Hepatocyte (in vitro differentiated cells): ENCODE measurements around the gene BTN1A1. TPM values are rescaled to one million over a fixed set of nuclear protein-coding genes. Genes with fewer than 3 reads are reported as not detected.
A peak's percentile ranks its signal among the peaks of the same experiment; 100 is the strongest.

Source experiments
- DNase-seq: peaks from one replicate; pipeline ENCODE4 v3.0.0-alpha.2; 2016; ENCODE audit warnings: low spot score
- H2AFZ ChIP-seq: fragments of 200-600 bp; sonication (generic); 2 replicates; pipeline ENCODE4 v1.6.0; 2016; ENCODE audit warnings: antibody characterized with exemption, mild to moderate bottlenecking
- H3K27ac ChIP-seq: fragments of 200-600 bp; sonication (generic); 2 replicates; pipeline ENCODE4 v1.5.1; 2016; ENCODE audit warnings: mild to moderate bottlenecking
- H3K27me3 ChIP-seq: fragments of 200-600 bp; sonication (generic); 2 replicates; pipeline ENCODE4 v1.6.1; 2016
- H3K36me3 ChIP-seq: fragments of 200-600 bp; sonication (generic); replicated peaks from 2 replicates; pipeline ENCODE4 v1.5.1; 2016; ENCODE audit warnings: low read depth; ENCODE audit not compliant: insufficient read depth
- H3K4me1 ChIP-seq: fragments of 200-600 bp; sonication (generic); 2 replicates; pipeline ENCODE4 v1.5.1; 2016; ENCODE audit warnings: mild to moderate bottlenecking, moderate library complexity; ENCODE audit not compliant: insufficient read depth
- H3K4me2 ChIP-seq: fragments of 200-600 bp; sonication (generic); 2 replicates; pipeline ENCODE4 v1.6.0; 2016
- H3K4me3 ChIP-seq: fragments of 200-600 bp; sonication (generic); 2 replicates; pipeline ENCODE4 v1.5.1; 2016; ENCODE audit warnings: mild to moderate bottlenecking
- H3K79me2 ChIP-seq: fragments of 200-600 bp; sonication (generic); 2 replicates; pipeline ENCODE4 v1.6.0; 2017; ENCODE audit warnings: mild to moderate bottlenecking
- H3K9me2 ChIP-seq: fragments of 200-600 bp; sonication (generic); replicated peaks from 2 replicates; pipeline ENCODE4 v1.6.0; 2017; ENCODE audit warnings: mild to moderate bottlenecking; ENCODE audit not compliant: insufficient read depth
- H3K9me3 ChIP-seq: fragments of 200-600 bp; sonication (generic); 2 replicates; pipeline ENCODE4 v1.5.1; 2016; ENCODE audit warnings: low read depth, mild to moderate bottlenecking
- H4K20me1 ChIP-seq: fragments of 200-600 bp; sonication (generic); 2 replicates; pipeline ENCODE4 v1.6.0; 2016; ENCODE audit warnings: mild to moderate bottlenecking; ENCODE audit not compliant: insufficient read depth, poor library complexity, severe bottlenecking
- CTCF ChIP-seq: fragments of 200-600 bp; sonication (generic); IDR thresholded peaks from 2 replicates; pipeline ENCODE4 v1.5.1; 2016; ENCODE audit warnings: antibody characterized with exemption, mild to moderate bottlenecking; ENCODE audit not compliant: poor library complexity
- EZH2 ChIP-seq: fragments of 200-600 bp; sonication (generic); IDR thresholded peaks from 2 replicates; pipeline ENCODE4 v1.6.1; 2016; ENCODE audit warnings: antibody characterized with exemption, mild to moderate bottlenecking, borderline replicate concordance
- EZH2phosphoT487 ChIP-seq: fragments of 200-600 bp; sonication (generic); IDR thresholded peaks from one replicate; pipeline ENCODE4 v1.6.1; 2018; ENCODE audit warnings: antibody characterized with exemption, mild to moderate bottlenecking, low read depth, moderate library complexity; ENCODE audit not compliant: unreplicated experiment, severe bottlenecking
- WGBS: methylation state at CpG from one replicate; pipeline ENCODE4 v1.1.6; 2016; ENCODE audit warnings: low lambda C conversion rate; ENCODE audit errors: missing lambda C conversion rate; 5-methylcytosine and 5-hydroxymethylcytosine counted together
- polyA plus RNA-seq: library from polyadenylated mRNA; unstranded; fragments of >200 nt; fragmentation: Nextera tagmentation; extraction: Ambion mirVana; gene quantifications from 2 replicates; pipeline ENCODE4 v1.2.1, GENCODE V29; 2016
- total RNA-seq: library from RNA; depleted of rRNA; stranded (reverse); fragments of >200 nt; gene quantifications from 2 replicates; pipeline ENCODE4 v1.2.3, GENCODE V29; 2014

Gene BTN1A1
- total and polyA plus RNA-seq, 2 experiments from 2014 or later, result 0.59 to 0.60 TPM

DNA sequence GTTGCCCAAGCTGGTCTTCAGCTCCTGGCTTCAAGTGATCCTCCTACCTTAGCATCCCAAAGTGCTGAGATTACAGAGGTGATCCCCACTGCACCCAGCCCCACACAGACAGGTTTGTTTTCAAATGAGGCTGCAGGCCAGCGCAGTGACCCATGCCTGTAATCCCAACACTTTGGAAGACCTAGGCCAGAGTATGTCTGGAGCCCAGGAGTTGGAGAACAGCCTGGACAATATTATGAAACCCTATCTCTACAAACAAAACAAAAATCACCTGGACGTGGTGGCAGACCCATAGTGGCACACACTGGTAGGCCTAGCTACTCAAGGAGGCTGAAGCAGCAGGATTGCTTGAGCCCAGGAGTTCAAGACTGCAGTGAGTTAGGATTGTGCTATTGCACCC lies 30.1 kb downstream of the BTN1A1 start:
- no peaks in the 10 kb centered on the region for H3K36me3 ChIP-seq

DNA sequence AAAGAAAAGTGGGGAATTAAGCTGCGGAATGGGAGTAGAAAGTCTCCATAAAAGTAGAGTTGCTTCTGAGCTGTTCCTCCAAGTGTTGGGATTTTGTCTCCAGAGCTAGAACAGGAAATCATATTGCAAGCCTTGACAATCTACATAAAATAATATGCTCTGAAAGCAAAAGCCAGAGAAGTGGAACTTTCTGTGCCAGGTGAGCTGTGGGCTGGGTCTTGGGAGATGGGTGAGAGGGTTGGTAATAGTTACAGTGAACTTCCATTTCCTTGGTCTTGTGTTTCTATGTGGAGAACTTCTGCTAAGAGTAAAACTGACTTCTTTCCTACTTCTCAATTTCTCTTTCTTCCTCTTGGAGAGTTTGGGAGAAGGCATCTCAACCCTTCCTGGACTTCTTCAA lies 31.8 kb downstream of the BTN1A1 start:
- no peak overlapping the region for H2AFZ ChIP-seq
- peak overlapping the region; percentile 15 for H3K27ac ChIP-seq
- no peaks in the 10 kb centered on the region for H3K9me3 ChIP-seq
- H3K27me3 ChIP-seq, result no peaks in the 10 kb centered on the region
- no peaks in the 10 kb centered on the region for H3K36me3 ChIP-seq
- H3K79me2 ChIP-seq, result no peaks in the 10 kb centered on the region
- WGBS, result 100% methylated on average over 1 of the region's 1 CpG
- H3K4me2 ChIP-seq, result no peak overlapping the region
- no peak overlapping the region for H3K4me3 ChIP-seq
- no peak for TF ChIP-seq EZH2phosphoT487
- no peak for TF ChIP-seq EZH2
- no peak for TF ChIP-seq CTCF
- no peaks in the 10 kb centered on the region for H3K9me2 ChIP-seq
- DNase-seq, result no peak
- peaks cover 6% of the 10 kb centered on the region for H3K4me1 ChIP-seq
- H4K20me1 ChIP-seq, result no peaks in the 10 kb centered on the region

More for the DNA sequence above, 30.1 kb downstream of the BTN1A1 start:
- no peak overlapping the region for H3K27ac ChIP-seq
- no peaks in the 10 kb centered on the region for H4K20me1 ChIP-seq
- H3K9me3 ChIP-seq, result no peaks in the 10 kb centered on the region
- H3K4me2 ChIP-seq, result no peak overlapping the region
- H3K27me3 ChIP-seq, result no peaks in the 10 kb centered on the region
- no peak overlapping the region for H2AFZ ChIP-seq
- no peaks in the 10 kb centered on the region for H3K4me1 ChIP-seq
- TF ChIP-seq EZH2 (no peak), EZH2phosphoT487 (no peak), CTCF (no peak)
- no peak overlapping the region for H3K4me3 ChIP-seq
- H3K79me2 ChIP-seq, result no peaks in the 10 kb centered on the region
- no peak for DNase-seq
- H3K9me2 ChIP-seq, result no peaks in the 10 kb centered on the region
- 85% methylated on average over 2 of the region's 2 CpGs for WGBS

DNA sequence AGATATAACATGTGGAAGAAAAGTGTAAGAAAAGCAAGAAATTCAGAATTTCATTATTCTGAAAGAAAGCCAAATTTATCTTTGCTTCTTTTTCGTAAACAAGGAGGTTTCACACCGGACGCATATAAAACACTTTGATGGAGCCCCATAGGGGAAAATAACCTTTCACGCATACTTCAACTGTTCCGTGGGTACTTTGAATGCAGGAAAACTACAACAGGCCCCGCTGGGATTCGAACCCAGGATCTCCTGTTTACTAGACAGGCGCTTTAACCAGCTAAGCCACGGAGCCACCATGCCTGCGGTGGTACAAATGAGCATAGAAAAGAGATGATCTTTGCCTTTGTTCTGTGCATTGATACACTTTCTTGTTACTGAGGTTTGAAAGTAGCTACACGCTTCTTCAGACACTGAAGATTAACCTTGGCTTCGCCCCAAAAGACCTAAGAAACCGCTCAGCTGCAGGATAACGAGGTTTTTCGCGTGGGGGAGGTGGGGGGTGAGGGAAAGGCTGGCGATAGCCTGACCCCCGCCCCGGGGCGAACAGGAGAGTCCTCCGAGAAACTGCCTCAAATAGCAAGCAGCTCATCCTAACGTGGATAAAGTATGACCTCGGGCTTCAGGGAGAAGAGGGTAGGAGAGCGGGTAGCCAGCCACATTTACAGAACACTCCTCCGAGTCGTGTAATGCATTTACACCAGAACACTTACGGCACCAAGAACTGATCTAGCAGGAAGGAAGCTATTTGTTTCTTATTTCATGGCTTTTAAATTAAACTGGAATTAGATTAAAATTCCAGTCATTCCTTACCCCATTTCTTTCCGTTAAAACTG lies 32.8 kb downstream of the BTN1A1 start:
- DNase-seq, result peak; percentile 91
- TF ChIP-seq EZH2phosphoT487 (no peak), EZH2 (no peak), CTCF (no peak)
- H3K27ac ChIP-seq, result peak overlapping the region; percentile 85
- H3K9me3 ChIP-seq, result no peaks in the 10 kb centered on the region
- no peaks in the 10 kb centered on the region for H4K20me1 ChIP-seq
- peak overlapping the region; percentile 82 for H3K4me2 ChIP-seq
- no peaks in the 10 kb centered on the region for H3K27me3 ChIP-seq
- WGBS, result 2% methylated on average over 28 of the region's 28 CpGs
- no peaks in the 10 kb centered on the region for H3K9me2 ChIP-seq
- H3K79me2 ChIP-seq, result no peaks in the 10 kb centered on the region
- no peaks in the 10 kb centered on the region for H3K36me3 ChIP-seq
- H3K4me1 ChIP-seq, result peaks cover 6% of the 10 kb centered on the region
- peak overlapping the region; percentile 70 for H2AFZ ChIP-seq
- peak overlapping the region; percentile 71 for H3K4me3 ChIP-seq
